Measurements from ENCODE around the gene CDC14A. TPM values are rescaled to one million over a fixed set of nuclear protein-coding genes. Genes with fewer than 3 reads are reported as not detected.

CDC14A gene
- total and polyA plus RNA-seq, 2 experiments from 2014 or later, result 7.3 to 14.5 TPM

DNA sequence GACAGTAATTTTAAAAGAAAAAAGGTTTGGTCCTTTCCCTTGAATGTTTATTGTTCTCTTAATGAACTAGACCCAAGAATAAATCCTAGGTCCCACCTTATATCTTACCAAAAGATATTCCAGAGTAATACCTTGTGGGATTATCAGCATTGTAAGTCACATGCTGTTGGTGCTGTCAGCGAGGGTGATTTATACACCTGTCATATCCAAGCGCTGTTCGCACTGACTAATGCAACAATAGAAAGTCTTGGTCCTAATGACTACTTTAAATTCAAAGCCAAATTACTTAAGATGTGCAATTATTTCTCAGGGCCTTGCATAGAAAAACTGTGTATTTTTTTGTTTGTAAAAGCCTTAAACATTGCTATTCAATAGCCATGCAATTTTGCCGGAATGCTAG is 192.5 kb downstream of the CDC14A start:
- Histone ChIP-seq H4K20me1 (ENCODE audit: insufficient read depth, poor library complexity, severe bottlenecking) (no peaks in the 10 kb centered on the region), H3K4me1 (ENCODE audit: insufficient read depth) (peaks cover 3% of the 10 kb centered on the region), H3K4me2 (no peak overlapping the region), H3K9me3 (ENCODE audit: low read depth) (no peaks in the 10 kb centered on the region), H3K4me3 (no peak overlapping the region), H3K27ac (no peak overlapping the region), H2AFZ (no peak overlapping the region), H3K36me3 (replicated peaks; ENCODE audit: insufficient read depth, low read depth) (no peaks in the 10 kb centered on the region), H3K27me3 (peaks cover 31% of the 10 kb centered on the region), H3K9me2 (replicated peaks; ENCODE audit: insufficient read depth) (no peaks in the 10 kb centered on the region), H3K79me2 (no peaks in the 10 kb centered on the region)
- no peak for DNase-seq (ENCODE audit: low spot score)
- 95% methylated on average over 4 of the region's 4 CpGs for WGBS (ENCODE audit: low lambda C conversion rate, missing lambda C conversion rate)
- TF ChIP-seq CTCF (IDR thresholded peaks at IDR 0.05; ENCODE audit: poor library complexity) (no peak), EZH2phosphoT487 (IDR thresholded peaks at IDR 0.05; ENCODE audit: low read depth, severe bottlenecking, unreplicated experiment) (no peak), EZH2 (IDR thresholded peaks at IDR 0.05; ENCODE audit: borderline replicate concordance) (no peak)

- Histone ChIP-seq H3K4me3 (no peak overlapping the region), H3K36me3 (replicated peaks; ENCODE audit: insufficient read depth, low read depth) (no peaks in the 10 kb centered on the region), H3K27me3 (peaks cover 21% of the 10 kb centered on the region), H3K9me3 (ENCODE audit: low read depth) (no peaks in the 10 kb centered on the region), H3K79me2 (no peaks in the 10 kb centered on the region), H3K4me1 (ENCODE audit: insufficient read depth) (no peaks in the 10 kb centered on the region), H4K20me1 (ENCODE audit: insufficient read depth, poor library complexity, severe bottlenecking) (no peaks in the 10 kb centered on the region), H3K9me2 (replicated peaks; ENCODE audit: insufficient read depth) (no peaks in the 10 kb centered on the region), H3K4me2 (no peak overlapping the region), H3K27ac (no peak overlapping the region), H2AFZ (no peak overlapping the region)
- TF ChIP-seq CTCF (IDR thresholded peaks at IDR 0.05; ENCODE audit: poor library complexity), result no peak
- TF ChIP-seq EZH2phosphoT487 (IDR thresholded peaks at IDR 0.05; ENCODE audit: low read depth, severe bottlenecking, unreplicated experiment), result no peak
- TF ChIP-seq EZH2 (IDR thresholded peaks at IDR 0.05; ENCODE audit: borderline replicate concordance), result no peak
- no peak for DNase-seq (ENCODE audit: low spot score)
- WGBS (ENCODE audit: low lambda C conversion rate, missing lambda C conversion rate), result 94% methylated on average over 1 of the region's 1 CpG
These were observed 193.5 kb downstream of the CDC14A start for GRCh38 chr1:100545855-100546254.

GRCh38 chr1:100552031-100552430 is 199.7 kb downstream of the CDC14A start:
- no peaks in the 10 kb centered on the region for H4K20me1 ChIP-seq (ENCODE audit: insufficient read depth, poor library complexity, severe bottlenecking)
- no peak for TF ChIP-seq CTCF (IDR thresholded peaks at IDR 0.05; ENCODE audit: poor library complexity)
- no peak for TF ChIP-seq EZH2 (IDR thresholded peaks at IDR 0.05; ENCODE audit: borderline replicate concordance)
- TF ChIP-seq EZH2phosphoT487 (IDR thresholded peaks at IDR 0.05; ENCODE audit: low read depth, severe bottlenecking, unreplicated experiment), result no peak
- H2AFZ ChIP-seq, result no peak overlapping the region
- no peak overlapping the region for H3K4me2 ChIP-seq
- H3K4me1 ChIP-seq (ENCODE audit: insufficient read depth), result no peaks in the 10 kb centered on the region
- no peaks in the 10 kb centered on the region for H3K36me3 ChIP-seq (replicated peaks; ENCODE audit: insufficient read depth, low read depth)
- H3K27me3 ChIP-seq, result no peaks in the 10 kb centered on the region
- H3K79me2 ChIP-seq, result no peaks in the 10 kb centered on the region
- H3K9me2 ChIP-seq (replicated peaks; ENCODE audit: insufficient read depth), result no peaks in the 10 kb centered on the region
- peaks cover 10% of the 10 kb centered on the region for H3K9me3 ChIP-seq (ENCODE audit: low read depth)
- DNase-seq (ENCODE audit: low spot score), result no peak
- no peak overlapping the region for H3K27ac ChIP-seq
- H3K4me3 ChIP-seq, result no peak overlapping the region
- 70% methylated on average over 2 of the region's 2 CpGs for WGBS (ENCODE audit: low lambda C conversion rate, missing lambda C conversion rate)

GRCh38 chr1:100552922-100553321 is 200.6 kb downstream of the CDC14A start:
- no peak overlapping the region for H2AFZ ChIP-seq
- peaks cover 10% of the 10 kb centered on the region for H3K9me3 ChIP-seq (ENCODE audit: low read depth)
- no peaks in the 10 kb centered on the region for H3K4me1 ChIP-seq (ENCODE audit: insufficient read depth)
- 49% methylated on average over 2 of the region's 2 CpGs for WGBS (ENCODE audit: low lambda C conversion rate, missing lambda C conversion rate)
- no peak for DNase-seq (ENCODE audit: low spot score)
- H3K36me3 ChIP-seq (replicated peaks; ENCODE audit: insufficient read depth, low read depth), result no peaks in the 10 kb centered on the region
- H3K27me3 ChIP-seq, result no peaks in the 10 kb centered on the region
- no peak overlapping the region for H3K4me2 ChIP-seq
- H3K79me2 ChIP-seq, result no peaks in the 10 kb centered on the region
- H3K4me3 ChIP-seq, result no peak overlapping the region
- H4K20me1 ChIP-seq (ENCODE audit: insufficient read depth, poor library complexity, severe bottlenecking), result no peaks in the 10 kb centered on the region
- no peak overlapping the region for H3K27ac ChIP-seq
- no peak for TF ChIP-seq EZH2phosphoT487 (IDR thresholded peaks at IDR 0.05; ENCODE audit: low read depth, severe bottlenecking, unreplicated experiment)
- no peak for TF ChIP-seq EZH2 (IDR thresholded peaks at IDR 0.05; ENCODE audit: borderline replicate concordance)
- no peak for TF ChIP-seq CTCF (IDR thresholded peaks at IDR 0.05; ENCODE audit: poor library complexity)
- no peaks in the 10 kb centered on the region for H3K9me2 ChIP-seq (replicated peaks; ENCODE audit: insufficient read depth)

Data from hepatocyte (in vitro differentiated cells).